GM23248 (cell line): ENCODE measurements around the gene RPL39. TPM values are rescaled to one million over a fixed set of nuclear protein-coding genes. Genes with fewer than 3 reads are reported as not detected.

Experiments used
- DNase-seq: peaks from one replicate; pipeline ENCODE4 v3.0.0-alpha.2; 2015
- H2AFZ ChIP-seq: fragments of 200-600 bp; sonication (generic); 2 replicates; pipeline ENCODE4 v1.6.1; 2016; ENCODE audit warnings: antibody characterized with exemption
- H3F3A ChIP-seq: fragments of 200-600 bp; sonication (generic); 2 replicates; pipeline ENCODE4 v1.6.1; 2016; ENCODE audit warnings: mild to moderate bottlenecking, antibody characterized with exemption, mixed run types; ENCODE audit not compliant: insufficient read depth
- H3K27ac ChIP-seq: fragments of 200-600 bp; sonication (generic); 2 replicates; pipeline ENCODE4 v1.5.1; 2016; ENCODE audit warnings: mild to moderate bottlenecking
- H3K27me3 ChIP-seq: fragments of 200-600 bp; sonication (generic); replicated peaks from 2 replicates; pipeline ENCODE4 v1.6.1; 2016; ENCODE audit warnings: mild to moderate bottlenecking; ENCODE audit not compliant: insufficient read depth
- H3K36me3 ChIP-seq: fragments of 200-600 bp; sonication (generic); 2 replicates; pipeline ENCODE4 v1.6.1; 2016; ENCODE audit warnings: low read depth, mild to moderate bottlenecking
- H3K4me1 ChIP-seq: fragments of 200-600 bp; sonication (generic); 2 replicates; pipeline ENCODE4 v1.6.1; 2016; ENCODE audit warnings: mild to moderate bottlenecking; ENCODE audit not compliant: insufficient read depth
- H3K4me2 ChIP-seq: fragments of 200-600 bp; sonication (generic); one replicate; pipeline ENCODE4 v1.6.1; 2016; ENCODE audit warnings: mild to moderate bottlenecking; ENCODE audit not compliant: unreplicated experiment
- H3K4me3 ChIP-seq: fragments of 200-600 bp; sonication (generic); 2 replicates; pipeline ENCODE4 v1.5.1; 2016; ENCODE audit warnings: mild to moderate bottlenecking
- H3K79me2 ChIP-seq: fragments of 200-600 bp; sonication (generic); 2 replicates; pipeline ENCODE4 v1.6.1; 2016; ENCODE audit warnings: mild to moderate bottlenecking; ENCODE audit not compliant: insufficient read depth
- H3K9ac ChIP-seq: fragments of 200-600 bp; sonication (generic); 2 replicates; pipeline ENCODE4 v1.6.1; 2016; ENCODE audit warnings: mild to moderate bottlenecking
- H3K9me2 ChIP-seq: fragments of 200-600 bp; sonication (generic); 2 replicates; pipeline ENCODE4 v1.6.1; 2016; ENCODE audit warnings: mixed run types, mild to moderate bottlenecking, moderate library complexity; ENCODE audit not compliant: insufficient read depth
- H3K9me3 ChIP-seq: fragments of 200-600 bp; sonication (generic); one replicate; pipeline ENCODE4 v1.6.1; 2017; ENCODE audit warnings: low read depth
- H4K20me1 ChIP-seq: fragments of 200-600 bp; sonication (generic); 2 replicates; pipeline ENCODE4 v1.6.0; 2016; ENCODE audit not compliant: insufficient read depth
- EZH2 ChIP-seq: fragments of 200-600 bp; sonication (generic); IDR thresholded peaks from 2 replicates; pipeline ENCODE4 v1.6.1; 2018; ENCODE audit warnings: antibody characterized with exemption, mild to moderate bottlenecking; ENCODE audit not compliant: insufficient read depth, poor library complexity, severe bottlenecking
- EZH2phosphoT487 ChIP-seq: fragments of 200-600 bp; sonication (generic); IDR thresholded peaks from 2 replicates; pipeline ENCODE4 v1.6.1; 2018; ENCODE audit warnings: antibody characterized with exemption, moderate library complexity, mild to moderate bottlenecking, low read depth; ENCODE audit not compliant: insufficient read depth
- WGBS, 2 experiments: methylation state at CpG; one replicate each; pipeline ENCODE4 v1.1.6; 2015 to 2017; ENCODE audit warnings: low lambda C conversion rate in 2 of 2, low coverage in 1 of 2; ENCODE audit errors: missing lambda C conversion rate in 2 of 2; 5-methylcytosine and 5-hydroxymethylcytosine counted together
- in situ Hi-C: fragments of 300-500 bp; cut with MboI; formaldehyde crosslinking; loops from 2 replicates; pipeline ENCODE4 v1.15.0; 2020
- polyA plus RNA-seq: library from polyadenylated mRNA; unstranded; fragments of >200 nt; fragmentation: Nextera tagmentation; extraction: Ambion mirVana; gene quantifications from 2 replicates; pipeline ENCODE4 v1.2.1, GENCODE V29; 2016
- total RNA-seq: library from RNA; depleted of rRNA; stranded (reverse); fragments of >200 nt; shearing (Covaris generic); gene quantifications from 2 replicates; pipeline ENCODE4 v1.2.3, GENCODE V29; 2014

The RPL39 gene
- total and polyA plus RNA-seq, 2 experiments from 2014 or later: 1,060 to 3,406 TPM

GRCh38 chrX:119758731-119759247 lies 32.6 kb downstream of the RPL39 start:
- 2% methylated on average over 18 of the region's 54 CpGs; no CpG with 5 or more reads in 1 of the 2 experiments for WGBS, 2 experiments
- in situ Hi-C loops: no loop called here
- Histone ChIP-seq H3K4me1 (peaks cover 13% of the 10 kb centered on the region), H2AFZ (peak overlapping the region; percentile 75), H3K9me3 (no peaks in the 10 kb centered on the region), H4K20me1 (no peaks in the 10 kb centered on the region), H3K4me3 (peak overlapping the region; percentile 71), H3F3A (0 out of 2 replicates have a peak, but pooled peaks cover 4% of the 10 kb centered on the region), H3K27ac (no peak overlapping the region), H3K9ac (peak overlapping the region; percentile 31; the same call in 1 of the 2 replicates), H3K36me3 (no peaks in the 10 kb centered on the region), H3K27me3 (no peaks in the 10 kb centered on the region), H3K4me2 (peak overlapping the region; percentile 61), H3K9me2 (no peaks in the 10 kb centered on the region), H3K79me2 (no peaks in the 10 kb centered on the region)
- peak; percentile 38 for DNase-seq
- TF ChIP-seq EZH2: no peak
- TF ChIP-seq EZH2phosphoT487: no peak

GRCh38 chrX:119757979-119758730 lies 33.3 kb downstream of the RPL39 start, which contains the start of gene SOWAHD:
Gene SOWAHD (plus strand): TSS chrX:119758588. CDS start chrX:119758668, 80 bp downstream.
- H3K36me3 ChIP-seq: no peaks in the 10 kb centered on the region
- no peak within 1 kb of the TSS for H3K27ac ChIP-seq
- in situ Hi-C loops: no loop called here
- H3K9me2 ChIP-seq: no peaks in the 10 kb centered on the region
- TF ChIP-seq EZH2 (no peak), EZH2phosphoT487 (no peak)
- peak within 1 kb of the TSS; percentile 61 for H3K4me2 ChIP-seq
- no peaks in the 10 kb centered on the region for H4K20me1 ChIP-seq
- peak; percentile 49 for DNase-seq
- 0 to 14% methylated on average over 4 to 23 of the region's 59 CpGs for WGBS, 2 experiments
- H2AFZ ChIP-seq: peak within 1 kb of the TSS; percentile 75
- H3K4me1 ChIP-seq: peaks cover 7% of the 10 kb centered on the region
- H3K4me3 ChIP-seq: peak within 1 kb of the TSS; percentile 71
- no peaks in the 10 kb centered on the region for H3K79me2 ChIP-seq
- no peaks in the 10 kb centered on the region for H3K27me3 ChIP-seq
- H3K9me3 ChIP-seq: no peaks in the 10 kb centered on the region
- 0 out of 2 replicates have a peak, but pooled peaks cover 4% of the 10 kb centered on the region for H3F3A ChIP-seq
- H3K9ac ChIP-seq: peak within 1 kb of the TSS; percentile 31; the same call in 1 of the 2 replicates

DNA sequence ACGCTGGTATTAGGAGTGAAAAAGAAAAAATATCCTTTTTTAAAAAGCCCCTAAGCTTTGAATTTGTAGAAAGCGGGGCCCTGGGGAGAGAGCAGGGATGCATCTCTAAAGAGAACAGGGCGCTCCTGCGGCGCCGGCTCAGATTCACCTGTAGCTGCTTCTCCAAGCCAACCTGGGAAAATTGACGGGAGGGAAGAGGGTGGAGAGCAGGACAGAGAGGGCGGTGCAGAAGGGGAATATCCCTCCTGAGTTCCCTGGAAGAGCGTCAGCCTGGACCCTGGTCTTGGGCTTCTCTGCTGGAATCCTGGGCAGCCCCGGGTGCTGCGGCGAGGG lies 33.8 kb downstream of the RPL39 start:
- Histone ChIP-seq H3K9me2 (no peaks in the 10 kb centered on the region), H3K9ac (no peak overlapping the region), H3K4me1 (peaks cover 1% of the 10 kb centered on the region; the same call in 1 of the 2 replicates), H3K4me2 (no peak overlapping the region), H3K27ac (no peak overlapping the region), H3K27me3 (no peaks in the 10 kb centered on the region), H3K4me3 (no peak overlapping the region), H3K9me3 (no peaks in the 10 kb centered on the region), H3F3A (no peaks in the 10 kb centered on the region), H2AFZ (no peak overlapping the region; the same call in 1 of the 2 replicates), H3K79me2 (no peaks in the 10 kb centered on the region), H3K36me3 (no peaks in the 10 kb centered on the region), H4K20me1 (no peaks in the 10 kb centered on the region)
- WGBS, 2 experiments: 72 to 84% methylated on average over 10 to 12 of the region's 12 CpGs
- no peak for DNase-seq
- TF ChIP-seq EZH2 (no peak), EZH2phosphoT487 (no peak)
- in situ Hi-C loops: no loop called here

GRCh38 chrX:119756926-119757635 lies 34.3 kb downstream of the RPL39 start:
- Histone ChIP-seq H3K27ac (no peak overlapping the region), H3K9me3 (no peaks in the 10 kb centered on the region), H3K36me3 (no peaks in the 10 kb centered on the region), H3K9me2 (no peaks in the 10 kb centered on the region), H3K27me3 (no peaks in the 10 kb centered on the region), H3K4me1 (no peaks in the 10 kb centered on the region), H3K4me2 (no peak overlapping the region), H3F3A (no peaks in the 10 kb centered on the region), H3K9ac (no peak overlapping the region), H3K4me3 (no peak overlapping the region), H2AFZ (no peak overlapping the region), H3K79me2 (no peaks in the 10 kb centered on the region), H4K20me1 (no peaks in the 10 kb centered on the region)
- WGBS, 2 experiments: 97 to 98% methylated on average over 7 to 10 of the region's 10 CpGs
- no peak for DNase-seq
- in situ Hi-C loops: no loop called here
- TF ChIP-seq EZH2phosphoT487 (no peak), EZH2 (no peak)
